HG02571 (cell line): ENCODE measurements around the gene B3GALT4.
"Not testable (repeated sequence)": the region's sequence is repeated elsewhere in the genome, so short reads cannot be mapped to it uniquely, and the experiment has no call there.

ENCODE experiments used
- ATAC-seq: cut with Tn5 transposase; IDR thresholded peaks from one replicate; pipeline ENCODE4 v1.9.1; 2021; ENCODE audit warnings: mild to moderate bottlenecking, moderate library complexity; ENCODE audit not compliant: unreplicated experiment

The B3GALT4 gene, protein sequence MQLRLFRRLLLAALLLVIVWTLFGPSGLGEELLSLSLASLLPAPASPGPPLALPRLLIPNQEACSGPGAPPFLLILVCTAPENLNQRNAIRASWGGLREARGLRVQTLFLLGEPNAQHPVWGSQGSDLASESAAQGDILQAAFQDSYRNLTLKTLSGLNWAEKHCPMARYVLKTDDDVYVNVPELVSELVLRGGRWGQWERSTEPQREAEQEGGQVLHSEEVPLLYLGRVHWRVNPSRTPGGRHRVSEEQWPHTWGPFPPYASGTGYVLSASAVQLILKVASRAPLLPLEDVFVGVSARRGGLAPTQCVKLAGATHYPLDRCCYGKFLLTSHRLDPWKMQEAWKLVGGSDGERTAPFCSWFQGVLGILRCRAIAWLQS

DNA sequence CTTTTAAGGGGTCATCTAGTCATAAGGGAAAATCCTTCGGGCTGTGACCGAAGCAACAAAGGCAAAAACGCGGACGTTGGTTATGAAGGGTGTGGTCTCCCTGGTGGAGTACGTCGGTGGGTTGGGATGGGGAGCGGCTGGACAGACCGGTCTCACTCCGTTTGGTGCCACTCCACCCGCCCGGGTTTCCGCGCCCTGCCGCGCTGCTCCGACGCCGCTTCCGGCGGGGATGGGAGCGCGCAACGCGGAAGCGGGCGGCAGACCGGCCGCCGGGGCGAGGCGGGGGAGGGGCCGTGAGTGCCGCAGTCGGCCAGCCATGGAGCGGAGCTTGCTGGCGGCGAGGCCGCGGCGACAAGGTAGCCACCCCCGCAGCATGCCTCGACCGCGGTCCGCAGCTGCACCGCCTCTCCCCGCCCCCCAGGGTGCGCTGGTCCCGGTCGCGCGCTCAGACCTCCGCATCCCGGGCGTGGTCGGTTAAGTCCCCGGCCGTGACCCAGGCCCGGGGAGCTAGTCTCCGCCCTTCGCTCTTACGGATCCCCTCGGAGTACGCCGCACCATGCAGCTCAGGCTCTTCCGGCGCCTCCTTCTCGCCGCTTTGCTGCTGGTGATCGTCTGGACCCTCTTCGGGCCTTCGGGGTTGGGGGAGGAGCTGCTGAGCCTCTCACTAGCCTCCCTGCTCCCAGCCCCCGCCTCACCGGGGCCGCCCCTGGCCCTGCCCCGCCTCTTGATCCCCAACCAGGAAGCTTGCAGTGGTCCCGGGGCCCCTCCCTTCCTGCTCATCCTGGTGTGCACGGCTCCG is at the start of gene B3GALT4:
B3GALT4 (plus strand) TSS at position 260 of the 799 bp plus-strand sequence; CDS start at position 557, 297 bp downstream.
- ATAC-seq: peak; percentile 43

DNA sequence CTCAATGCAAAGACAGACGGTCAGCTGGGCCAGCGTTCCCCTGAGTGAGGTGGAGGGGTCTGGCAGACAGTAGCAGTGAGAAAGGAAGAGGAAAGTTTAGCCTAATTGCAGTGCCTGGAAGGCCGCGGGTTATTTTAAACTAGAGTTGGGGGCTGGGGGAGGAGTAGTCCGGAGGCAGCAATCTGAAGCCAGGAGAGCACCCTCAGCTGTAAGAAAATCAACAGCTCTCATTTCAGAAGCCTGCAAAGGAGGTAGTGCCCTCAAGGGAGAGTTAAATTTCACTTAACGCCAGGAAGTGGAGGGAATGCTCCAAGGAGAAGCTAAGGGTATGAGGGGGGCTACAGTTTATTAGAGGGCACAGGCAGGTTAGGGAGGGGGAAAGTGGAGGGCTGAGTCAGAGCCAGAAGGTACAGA is 41.7 kb upstream of the B3GALT4 start:
- ATAC-seq: no peak

DNA sequence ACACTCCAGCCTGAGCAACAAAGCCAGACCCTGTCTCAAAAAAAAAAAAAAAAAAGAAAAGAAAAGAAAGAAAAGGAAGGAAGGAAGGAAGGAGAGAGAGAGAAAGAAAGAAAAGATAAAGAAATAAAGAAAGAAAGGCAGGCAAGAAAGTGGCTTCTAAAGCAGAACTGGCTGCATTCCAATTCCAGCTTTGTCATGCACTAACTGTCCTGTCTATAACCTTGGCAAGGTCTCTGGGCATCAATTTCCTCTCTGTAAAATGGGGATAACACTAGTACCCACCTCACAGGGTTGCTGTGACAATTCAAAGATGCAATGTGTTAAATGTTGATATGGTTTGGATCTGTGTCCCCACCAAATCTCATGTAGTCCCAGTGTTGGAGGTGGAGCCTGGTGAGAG is 40.6 kb upstream of the B3GALT4 start:
- ATAC-seq: no peak

DNA sequence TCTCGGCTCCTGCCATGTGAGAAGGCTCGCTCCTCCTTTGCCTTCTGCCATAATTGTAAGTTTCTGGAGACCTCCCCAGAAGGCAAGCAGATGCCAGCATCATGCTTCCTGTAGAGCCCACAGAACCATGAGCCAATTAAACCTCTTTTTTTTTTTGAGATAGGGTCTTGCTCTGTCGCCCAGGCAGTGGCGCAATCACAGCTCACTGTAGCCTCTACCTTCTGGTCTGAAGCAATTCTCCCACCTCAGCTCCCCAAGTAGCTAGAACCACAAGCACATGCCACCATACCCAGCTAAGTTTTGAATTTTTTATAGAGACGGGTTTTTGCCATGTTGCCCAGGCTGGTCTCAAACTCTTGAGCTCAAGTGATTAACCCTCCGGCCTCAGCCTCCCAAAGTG is 40.1 kb upstream of the B3GALT4 start:
- ATAC-seq: no peak

DNA sequence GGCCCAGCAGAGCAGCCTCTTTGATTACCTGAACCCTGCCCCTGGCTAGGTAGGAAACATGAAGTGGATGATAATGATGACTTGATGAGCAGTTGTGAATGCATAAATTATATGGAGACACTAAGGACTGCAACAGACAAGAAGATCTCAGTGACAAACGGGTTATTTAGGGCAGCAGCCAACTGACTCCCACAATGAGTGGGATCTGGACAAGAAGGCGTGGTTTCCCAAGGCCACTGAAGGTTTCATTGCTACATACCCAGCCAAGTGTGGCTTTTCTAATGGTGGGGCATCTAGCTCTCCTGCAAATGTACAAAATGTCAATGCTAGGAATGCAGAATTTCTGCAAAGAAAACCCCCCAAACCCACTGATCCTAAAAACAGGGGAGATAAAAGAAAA is 39.2 kb upstream of the B3GALT4 start:
- ATAC-seq: no peak

DNA sequence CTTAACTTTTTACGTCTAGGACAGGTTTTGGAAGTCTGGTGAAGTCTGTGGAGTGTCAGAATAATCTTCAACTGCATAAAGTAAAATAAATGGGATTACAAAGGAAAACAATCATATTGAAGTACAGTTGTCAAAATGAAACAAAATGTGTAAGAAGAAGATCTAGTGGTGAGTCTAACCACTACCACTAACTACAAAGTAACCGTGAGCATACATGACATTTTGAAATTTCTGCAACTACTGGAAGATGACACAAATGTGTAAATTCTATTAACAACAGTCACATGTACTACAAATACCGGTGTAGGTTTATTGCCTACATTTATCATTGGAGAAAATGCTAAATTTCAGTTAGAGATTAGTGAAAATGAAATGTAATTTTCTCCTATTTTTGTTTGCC is 35.0 kb upstream of the B3GALT4 start:
- ATAC-seq: no peak

DNA sequence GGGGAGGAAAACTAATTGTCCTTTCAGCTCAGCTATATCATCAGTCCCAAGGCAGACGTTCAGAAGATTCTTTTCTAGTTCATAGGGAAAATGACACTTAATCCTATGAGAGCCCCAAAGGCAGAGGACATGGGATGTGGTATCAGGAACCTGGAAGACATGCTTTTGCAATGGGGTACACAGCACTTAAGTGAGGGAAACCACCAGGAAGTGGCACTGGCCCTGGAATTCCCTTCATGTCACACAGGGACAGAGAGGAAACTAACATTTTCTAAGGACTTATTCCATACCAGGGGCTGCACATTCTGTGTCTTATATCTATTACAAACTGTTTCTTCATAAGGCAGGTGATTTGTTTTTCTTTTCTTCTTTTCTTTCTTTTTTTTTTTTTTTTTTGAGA is 33.4 kb upstream of the B3GALT4 start:
- no peak for ATAC-seq

DNA sequence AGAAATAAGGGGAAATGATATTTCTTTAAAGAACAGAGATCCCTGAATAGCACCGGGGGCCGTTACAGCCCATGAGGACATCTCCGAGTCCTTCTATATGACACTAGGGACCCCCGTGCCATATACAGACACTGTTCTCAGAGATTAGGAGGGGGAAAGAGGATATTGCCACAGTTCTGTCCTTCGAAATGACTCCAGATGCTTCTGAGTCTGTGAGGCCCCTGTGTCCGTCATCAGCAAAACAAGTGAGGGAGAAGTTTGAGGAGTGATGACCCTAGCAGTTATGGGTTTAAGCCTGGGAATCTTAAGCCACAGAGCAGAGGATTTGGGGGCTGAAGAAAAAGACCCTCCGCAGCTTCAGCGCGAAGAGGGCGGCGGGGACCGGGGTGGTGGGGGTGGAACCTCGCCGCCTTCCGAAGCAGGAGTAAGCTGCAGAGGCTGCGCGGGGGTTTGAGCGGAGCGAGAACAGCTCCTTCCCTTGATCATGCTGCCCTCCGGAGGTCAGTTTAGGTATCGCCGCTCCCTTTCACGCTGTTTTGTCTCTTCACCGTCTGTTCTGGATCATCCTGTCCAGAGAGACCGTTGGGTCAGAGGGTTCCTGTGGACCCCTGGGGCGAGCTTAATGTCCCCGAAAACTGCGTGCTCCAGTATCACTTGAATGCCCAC is 28.8 kb upstream of the B3GALT4 start:
- no peak for ATAC-seq

DNA sequence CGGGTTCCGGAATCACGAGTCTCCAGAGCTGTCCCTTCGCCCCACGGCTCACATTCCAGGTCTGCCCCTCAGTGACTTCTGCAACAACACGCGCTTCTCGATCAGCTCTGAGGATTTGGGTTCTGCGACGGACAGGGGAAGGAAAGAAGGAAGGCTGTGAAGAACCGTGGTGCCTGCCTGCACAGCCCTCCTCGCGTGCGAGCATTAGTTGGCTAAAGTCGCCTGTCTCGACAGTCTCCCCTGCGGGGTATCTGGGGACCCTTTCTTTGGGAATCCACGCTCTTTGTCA is 28.3 kb upstream of the B3GALT4 start:
- ATAC-seq: peak; percentile 3

DNA sequence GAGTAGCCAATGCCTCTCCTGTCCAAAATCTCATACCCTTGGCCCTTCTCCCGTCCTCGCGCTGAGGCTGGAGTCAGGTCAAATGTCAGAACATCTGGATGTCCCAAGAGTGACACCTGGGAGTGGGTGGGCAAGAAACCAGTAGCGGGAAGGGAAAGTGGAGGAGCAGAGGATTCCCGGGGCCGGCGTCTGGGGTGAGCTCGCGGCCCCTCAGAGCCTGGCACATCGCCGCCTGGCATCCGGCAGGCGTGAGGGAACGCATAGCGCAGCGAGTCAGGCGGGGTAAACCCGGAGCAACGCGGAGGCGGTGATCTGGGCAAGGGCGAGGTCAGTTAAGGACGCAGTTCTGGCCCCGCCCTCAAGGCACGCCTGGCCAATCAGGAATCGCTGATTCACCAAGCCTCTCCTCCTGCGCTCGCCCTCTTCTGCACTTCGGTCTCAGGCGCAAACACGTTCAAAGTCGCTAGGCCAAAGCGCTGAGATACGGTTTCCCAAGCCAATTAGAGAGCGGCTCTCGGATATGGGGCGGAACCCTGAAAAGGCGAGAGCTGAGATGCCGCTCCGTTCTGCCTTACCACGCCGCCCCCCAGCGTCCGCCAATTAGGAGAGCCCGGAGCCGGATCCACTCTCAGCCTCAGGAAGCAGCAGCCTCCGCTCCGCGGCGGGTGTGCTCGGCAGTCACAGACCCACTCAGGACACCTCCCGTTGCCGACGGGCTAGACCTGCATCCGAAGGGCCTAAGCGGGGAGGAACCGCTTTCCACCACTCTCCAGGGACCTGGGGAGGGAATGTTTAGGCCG is 27.8 kb upstream of the B3GALT4 start:
- ATAC-seq: peak; percentile 86

DNA sequence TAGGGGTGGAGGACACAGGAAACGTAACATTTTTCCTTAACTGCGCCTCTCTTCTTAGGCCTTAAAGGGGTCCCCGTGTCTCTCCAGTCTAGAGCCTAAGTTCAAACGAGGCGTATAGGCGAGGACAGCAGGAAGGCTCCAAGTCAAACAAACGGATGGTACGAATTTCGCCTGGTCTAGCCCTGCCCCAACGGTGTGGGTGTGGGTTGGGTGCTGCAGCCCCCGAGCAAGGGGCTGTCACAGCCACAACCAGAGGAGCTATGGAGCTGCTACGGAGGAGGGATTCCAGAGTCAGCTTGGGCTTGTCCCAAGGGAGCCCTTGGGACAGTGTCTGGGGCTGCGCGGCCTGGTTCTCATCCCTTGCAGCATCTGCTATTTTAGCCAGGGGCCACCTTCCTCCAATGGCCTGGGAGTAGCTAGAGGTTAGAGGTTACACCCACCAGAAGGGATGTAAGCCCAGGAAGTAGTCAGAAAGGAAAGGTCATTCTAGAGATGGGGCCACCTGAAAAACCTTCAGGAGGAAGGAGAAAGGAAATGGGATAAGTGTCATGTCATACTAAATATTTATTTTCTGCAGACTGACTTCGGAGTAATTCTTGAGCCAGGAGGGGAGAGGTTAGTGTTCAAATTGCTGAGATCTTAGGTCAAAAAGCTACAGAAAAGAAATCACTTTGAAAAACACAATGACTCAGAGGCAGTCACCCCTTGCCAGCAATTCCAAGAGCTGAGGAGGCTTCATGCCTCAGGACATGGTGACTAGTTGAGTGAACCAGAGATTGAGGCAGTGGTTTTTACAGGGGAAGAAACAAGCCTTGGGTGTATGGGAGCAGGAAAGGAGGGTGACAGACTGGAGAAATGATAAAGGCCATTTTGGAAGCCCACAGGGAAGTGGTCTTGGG is 26.9 kb upstream of the B3GALT4 start:
- ATAC-seq: no peak

DNA sequence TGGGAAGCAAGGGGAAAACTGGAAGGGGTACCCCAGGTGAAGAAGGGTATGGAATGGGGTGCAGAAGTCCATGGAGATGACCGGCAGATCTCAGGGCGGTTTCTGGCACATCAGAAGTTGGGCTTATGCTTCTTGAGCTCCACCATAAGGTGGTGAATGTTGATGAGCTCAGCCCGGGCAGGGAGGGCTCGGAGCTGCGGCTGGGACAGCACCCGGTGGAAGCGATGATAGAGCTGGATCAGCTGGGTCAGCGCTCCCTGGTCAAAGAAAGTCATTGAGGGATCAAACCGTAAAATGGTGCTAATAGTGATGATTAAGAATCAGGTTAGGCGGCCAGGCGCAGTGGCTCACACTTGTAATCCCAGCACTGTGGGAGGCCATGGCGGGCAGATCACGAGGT is 26.2 kb upstream of the B3GALT4 start:
- ATAC-seq: no peak

DNA sequence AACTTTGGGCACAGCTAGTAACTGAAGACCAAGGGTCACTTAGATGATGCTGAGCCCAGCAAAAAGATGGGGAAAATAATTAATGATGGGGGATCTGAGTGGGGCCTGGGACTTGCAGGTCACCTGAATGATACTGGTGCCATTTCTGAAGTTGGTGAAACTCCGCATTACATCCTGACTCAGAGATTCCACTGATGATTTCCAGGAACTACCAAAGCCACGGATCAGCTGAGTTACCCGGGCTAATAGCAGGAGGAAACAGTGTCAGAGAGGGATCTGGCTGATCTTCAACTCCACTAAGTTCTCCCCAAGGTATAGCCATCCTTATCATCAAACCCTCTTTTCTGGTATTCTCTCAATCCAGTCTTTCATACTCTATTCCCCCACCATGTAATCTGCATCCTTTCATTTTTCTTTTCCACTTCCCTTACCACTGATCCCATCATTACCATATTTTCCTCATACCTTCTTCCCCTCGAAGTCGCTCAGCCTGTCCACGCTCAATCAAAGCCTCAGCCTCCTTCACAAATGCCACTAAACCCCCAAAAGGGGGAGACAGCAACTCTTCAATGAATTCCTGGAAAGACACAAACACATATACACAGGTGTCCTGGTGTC is 25.4 kb upstream of the B3GALT4 start:
- ATAC-seq: no peak

DNA sequence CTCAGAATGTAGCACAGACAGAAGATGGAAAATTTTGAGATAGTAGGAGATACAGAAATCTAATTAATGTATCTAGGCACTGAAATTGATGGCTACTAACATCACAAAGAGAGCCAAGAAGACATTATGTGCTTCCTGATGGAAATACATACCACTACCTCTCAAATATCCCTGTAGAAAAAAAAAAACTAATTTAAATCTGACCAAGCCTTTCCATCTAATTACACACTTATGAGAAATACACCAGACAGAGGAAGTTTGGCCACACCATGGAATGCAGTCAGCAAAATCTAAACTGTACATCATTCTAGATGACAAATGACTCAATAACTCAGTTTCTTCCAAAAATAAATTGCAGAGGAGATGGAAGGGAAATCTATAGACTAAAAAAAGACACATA is 24.2 kb upstream of the B3GALT4 start:
- ATAC-seq: no peak

DNA sequence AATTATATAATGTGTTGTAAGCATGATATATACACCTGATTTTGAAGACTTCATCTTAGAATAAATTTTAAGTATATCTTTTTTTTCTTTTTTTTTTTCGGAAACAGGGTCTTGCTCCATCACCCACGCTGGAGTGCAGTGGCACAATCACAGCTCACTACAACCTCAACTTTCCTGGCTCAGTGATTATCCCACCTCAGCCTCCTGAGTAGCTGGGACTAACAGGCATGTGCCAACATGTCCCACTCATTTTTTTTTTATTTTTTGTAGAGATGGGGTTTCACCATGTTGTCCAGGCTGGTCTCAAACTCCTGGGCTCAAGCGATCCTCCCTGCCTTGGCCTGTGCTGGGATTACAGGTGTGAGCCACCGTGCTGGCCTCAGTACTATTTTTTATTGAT is 22.3 kb upstream of the B3GALT4 start:
- ATAC-seq: no peak

DNA sequence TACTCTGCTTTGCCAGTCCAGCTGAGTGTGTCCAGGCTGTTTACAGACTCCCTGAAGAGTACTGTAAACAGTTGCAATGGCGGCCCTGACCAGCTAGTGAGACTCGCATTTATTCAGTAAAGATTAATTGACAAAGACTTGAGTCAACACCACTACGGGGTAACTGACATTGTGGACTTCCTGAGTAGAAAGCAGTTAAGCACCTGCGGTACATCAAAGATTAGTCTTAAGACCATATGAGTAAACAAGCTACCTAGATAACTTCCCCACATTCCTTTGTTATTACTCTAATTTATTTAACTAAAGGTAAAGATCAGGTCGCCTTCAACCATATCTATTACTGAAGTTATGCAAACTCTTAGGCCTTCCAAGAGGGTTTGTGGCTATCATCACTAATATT is 17.9 kb upstream of the B3GALT4 start:
- no peak for ATAC-seq

DNA sequence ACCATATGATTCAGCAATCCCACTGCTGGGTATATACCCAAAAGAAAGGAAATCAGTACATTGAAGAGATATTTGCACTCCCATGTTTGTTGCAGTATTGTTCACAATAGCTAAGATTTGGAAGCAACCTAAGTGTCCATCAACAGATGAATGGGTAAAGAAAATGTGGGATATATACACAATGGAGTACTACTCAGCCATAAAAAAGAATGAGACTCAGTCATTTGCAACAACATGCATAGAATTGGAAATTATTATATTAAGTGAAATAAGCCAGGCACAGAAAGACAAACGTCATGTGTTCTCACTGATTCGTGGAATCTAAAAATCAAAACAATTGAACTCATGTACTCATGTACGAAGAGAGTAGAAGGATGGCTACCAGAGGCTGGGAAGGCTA is 14.4 kb upstream of the B3GALT4 start:
- ATAC-seq: not testable (repeated sequence)

DNA sequence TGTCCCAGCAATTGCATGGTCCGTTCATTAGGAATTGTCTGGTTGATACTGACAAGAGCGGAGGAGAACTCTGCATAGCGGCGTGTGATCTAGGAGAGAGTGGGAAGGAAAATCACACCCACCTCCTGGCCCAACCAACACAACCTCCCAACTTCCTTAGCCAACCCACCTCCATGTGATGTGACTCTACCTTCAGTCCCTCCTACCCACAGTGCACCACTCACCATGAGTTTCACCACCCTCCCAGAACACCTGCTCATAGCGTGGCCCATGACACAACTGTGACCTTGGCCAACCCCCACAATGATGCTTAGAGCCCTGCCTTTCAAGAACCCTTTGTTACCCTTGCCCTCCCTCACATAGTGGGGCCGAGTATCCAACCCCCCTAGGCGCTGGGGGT is 12.9 kb upstream of the B3GALT4 start:
- ATAC-seq: no peak

DNA sequence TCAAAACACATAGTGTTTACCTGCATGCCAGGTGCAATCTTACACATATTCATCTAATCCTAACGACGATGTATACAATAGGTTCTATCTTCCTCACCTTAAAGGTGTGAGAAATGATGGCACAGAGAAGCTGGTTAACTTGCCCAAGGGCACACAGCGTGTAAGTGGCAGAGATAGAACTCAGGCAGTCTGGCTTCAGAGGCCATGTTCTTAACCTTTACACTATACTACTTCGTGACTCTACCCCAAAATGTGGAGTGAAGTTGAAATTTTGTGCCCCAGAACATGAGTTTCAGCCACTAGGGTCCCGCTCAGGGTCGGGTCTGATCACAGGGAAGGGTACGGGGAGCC is 5.8 kb upstream of the B3GALT4 start:
- ATAC-seq: peak; percentile 5
